T-helper 2 cell (primary cell): ENCODE results near the gene JPT2.

Experiments used
- DNase-seq, 5 experiments: peaks; one replicate each; pipeline versions ENCODE4 v3.0.0 to v3.0.0-alpha.2; 2012 to 2022

JPT2 gene

DNA sequence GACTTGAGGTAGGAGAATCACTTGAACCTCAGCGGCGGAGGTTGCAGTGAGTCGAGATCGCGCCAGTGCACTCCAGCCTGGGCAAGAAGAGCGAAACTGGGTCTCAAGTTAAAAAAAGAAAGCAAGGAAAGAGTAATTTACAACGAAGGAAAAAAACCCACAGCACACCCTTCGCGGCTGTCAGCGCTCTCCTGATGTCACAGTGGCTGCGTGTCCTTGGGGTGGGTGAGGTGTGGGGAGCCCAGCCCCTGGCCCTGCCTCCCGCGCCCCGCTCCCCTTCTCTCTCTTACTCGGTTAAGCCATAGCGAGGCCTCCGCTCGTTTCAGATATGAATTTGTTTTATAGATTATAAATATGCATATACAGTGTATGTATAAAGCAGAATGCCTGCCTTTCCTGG lies 740 bp upstream of the JPT2 start:
- DNase-seq, result no peak

DNA sequence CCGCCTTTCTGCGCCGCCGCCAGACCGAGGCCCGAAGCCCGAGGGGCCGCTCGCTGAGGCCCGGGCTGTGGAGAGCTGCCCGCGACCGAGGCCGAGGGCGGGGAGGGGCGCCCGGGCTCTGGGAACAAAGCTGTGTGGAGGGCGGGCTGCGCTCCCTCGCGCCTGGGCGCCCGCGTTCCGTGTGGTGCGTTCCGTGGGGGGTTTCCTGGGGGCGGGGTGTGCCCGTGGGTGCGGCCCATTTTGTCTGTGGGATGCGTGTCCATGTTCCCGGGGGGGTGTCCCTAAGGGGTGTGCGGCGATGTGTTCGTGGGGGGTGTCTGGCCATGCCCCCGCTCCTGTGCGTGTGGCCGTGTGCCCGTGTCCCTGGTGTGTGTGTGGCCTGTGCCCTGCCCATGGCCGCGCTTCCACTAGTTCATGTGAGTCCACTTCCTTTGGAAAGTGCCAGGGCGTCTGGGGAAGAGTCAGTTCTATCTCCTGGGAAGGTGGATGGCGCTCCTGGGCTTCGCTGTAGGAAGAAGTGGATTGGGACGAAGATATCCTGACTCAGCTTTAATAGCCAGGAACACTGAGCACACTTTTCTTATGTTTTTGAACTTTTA lies 520 bp downstream of the JPT2 start:
- DNase-seq, result peak; percentile 24 to 42 (median 36)

DNA sequence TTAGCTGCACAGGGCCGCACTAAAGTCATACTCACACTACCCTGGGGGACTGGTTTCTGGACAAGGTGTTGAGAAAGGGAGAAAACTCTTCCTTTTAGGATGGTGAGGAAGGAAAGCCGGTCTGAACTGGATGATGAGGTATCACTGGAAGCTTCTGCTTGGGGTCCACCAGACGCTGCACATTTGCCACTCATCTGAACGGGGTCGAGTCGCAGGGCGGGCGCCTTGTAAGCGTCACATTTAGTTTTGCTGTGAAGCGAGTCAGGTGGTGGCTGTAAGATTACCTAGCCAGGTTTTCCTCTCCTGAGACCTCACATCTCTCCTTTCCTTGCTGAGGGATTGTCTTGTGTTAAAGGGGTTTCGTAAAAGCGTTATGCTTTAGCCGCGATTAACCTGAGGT lies 2.3 kb downstream of the JPT2 start:
- DNase-seq, result no peak

DNA sequence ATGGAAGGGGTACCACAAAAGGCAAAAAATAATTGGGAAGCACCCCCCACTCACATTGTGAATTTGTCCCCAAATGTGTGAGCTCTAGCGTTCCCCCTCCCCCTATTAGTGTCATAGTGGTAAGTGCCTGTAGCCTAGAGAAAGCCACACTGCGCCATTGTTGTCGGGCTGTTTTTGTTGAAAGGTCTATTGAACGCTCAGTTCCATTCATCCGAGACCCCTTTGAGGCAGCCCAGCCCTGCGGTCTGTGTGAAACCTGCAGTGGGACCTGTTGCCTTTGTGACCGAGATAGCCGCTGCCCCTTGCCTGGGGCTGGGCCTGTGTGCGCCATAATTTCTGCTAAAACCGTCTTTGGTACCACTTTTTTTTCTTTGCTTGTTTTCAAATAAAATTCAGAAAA lies 3.0 kb downstream of the JPT2 start:
- no peak for DNase-seq

DNA sequence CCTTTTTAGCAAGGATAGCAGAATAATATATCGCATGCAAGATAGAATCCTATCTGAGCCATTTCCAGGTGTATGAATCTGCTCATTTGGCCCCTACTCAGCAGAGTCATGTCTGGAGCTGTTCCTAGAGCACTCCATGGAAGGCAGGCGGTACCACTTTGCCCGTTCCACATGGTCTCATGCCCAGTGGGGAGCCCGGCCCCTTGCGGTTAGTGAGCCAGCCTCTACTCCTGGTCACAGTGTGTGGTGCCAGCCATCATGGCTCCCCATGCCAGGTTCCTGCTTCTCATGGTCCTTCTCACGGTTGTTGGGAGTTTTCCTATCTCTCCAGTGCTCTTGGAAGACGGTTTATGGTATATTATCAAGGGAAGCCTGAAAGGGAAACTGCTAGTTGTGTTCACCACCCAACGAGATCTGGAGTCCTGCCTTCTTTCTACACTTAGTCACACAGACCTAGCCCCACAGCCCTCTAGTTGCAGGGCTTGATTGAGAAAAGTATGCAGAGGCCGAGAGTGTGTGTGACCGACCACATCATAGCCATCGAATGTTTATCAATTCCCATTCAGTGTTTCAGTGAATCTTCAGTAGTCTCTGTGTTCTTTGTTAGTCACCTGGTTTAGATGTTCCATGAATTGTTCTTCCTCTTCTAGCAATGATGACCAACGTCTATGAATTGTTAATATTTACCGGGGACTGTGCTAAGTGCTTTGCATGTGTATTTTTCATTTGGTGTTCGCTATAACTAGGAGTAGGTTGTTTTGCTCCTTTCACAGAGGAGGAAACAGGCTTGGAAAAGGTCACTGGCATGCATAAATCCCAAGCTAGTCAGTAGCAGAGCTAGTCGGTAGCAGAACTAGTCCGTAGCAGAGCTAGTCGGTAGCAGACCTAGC lies 9.6 kb downstream of the JPT2 start:
- no peak for DNase-seq

DNA sequence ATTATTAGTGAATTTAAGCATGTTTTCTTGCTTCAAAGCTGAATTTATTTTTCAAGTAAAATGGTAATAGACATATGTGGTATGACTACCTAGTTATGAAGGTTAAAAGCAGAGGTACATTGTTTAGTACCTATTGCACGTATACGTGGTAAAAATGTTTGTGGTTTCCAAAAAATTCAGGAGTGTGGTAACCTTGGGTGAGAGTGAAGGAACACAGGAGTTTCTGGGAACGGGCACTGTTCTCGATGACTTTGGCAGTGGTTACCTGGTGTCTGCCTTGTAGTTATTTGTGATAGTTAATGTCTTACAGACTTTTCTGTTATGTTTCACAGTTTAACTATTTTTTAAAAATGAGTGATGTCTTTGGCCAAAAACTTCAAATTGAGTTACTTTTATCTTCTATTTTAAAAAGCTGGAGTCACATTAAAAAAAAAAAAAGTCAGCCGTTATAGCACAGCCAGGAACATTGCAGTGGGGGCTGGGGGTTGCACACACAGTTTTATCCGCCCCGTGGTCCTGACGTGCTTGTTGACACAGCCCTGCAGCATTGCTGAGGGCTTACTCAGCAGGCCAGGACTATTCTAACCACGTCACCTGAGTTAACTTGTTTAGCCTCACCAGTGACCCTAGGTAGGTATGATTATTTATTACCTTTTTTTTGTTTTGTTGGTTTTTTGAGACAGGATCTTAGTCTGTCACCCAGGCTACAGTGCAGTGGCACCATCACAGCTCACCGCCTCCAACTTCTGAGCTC lies 10.9 kb downstream of the JPT2 start:
- no peak for DNase-seq

DNA sequence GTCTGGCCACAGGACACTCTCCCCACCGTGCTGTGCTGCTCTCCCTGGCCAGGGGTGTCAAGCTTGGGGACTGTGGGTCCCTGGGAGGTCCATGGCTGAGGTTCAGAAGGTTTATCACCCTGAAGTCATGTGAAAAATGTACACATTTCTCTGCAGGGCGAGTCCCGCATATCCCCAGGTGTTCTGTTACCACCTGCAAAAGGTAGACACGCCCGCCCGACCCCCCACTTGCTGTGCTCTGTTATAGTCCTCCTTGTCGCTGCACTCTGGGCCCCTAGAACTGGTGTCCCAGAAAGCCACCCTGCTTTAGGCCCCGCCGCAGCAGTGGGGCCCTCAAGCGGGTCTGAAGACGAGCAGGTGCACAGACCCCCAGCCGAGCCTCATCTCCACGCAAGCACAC lies 11.8 kb downstream of the JPT2 start:
- no peak for DNase-seq

DNA sequence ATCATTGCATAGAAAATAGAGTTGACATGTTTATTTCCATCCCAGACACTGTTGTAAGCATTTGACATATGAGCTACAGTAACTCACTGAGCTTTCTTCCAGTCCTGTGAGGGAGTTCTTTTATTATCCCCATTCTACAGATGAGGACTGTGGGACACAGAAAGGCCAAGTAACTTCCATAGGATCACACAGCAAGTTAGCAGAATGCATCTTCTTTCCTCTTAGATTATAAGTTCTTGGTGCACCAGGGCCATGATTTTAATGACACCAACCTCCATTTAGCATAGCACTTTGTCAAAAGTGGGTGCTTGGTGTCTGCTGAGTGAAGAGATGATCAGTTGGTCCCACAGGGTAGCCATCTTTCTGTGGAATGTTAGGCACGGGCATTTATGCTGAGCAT lies 12.7 kb downstream of the JPT2 start:
- DNase-seq, result no peak

DNA sequence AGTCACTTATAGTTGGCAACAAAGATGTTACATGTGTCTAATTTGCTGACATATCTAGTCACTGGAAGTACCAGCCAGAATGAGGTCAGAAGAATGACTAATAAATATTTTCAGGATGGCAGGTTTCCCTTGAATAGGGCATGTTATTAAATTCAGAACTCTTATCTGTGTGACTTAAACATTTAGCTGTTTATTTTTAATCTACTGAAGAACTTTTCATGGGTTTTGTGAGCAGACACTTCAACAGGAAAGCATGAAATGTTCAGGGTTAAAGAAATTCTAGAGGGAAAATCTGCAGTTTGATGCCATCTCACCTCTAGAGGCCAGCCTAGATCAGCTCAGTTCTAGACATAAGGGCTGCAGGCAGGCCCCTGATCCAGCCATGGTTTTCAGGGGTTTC lies 13.2 kb downstream of the JPT2 start:
- no peak for DNase-seq

DNA sequence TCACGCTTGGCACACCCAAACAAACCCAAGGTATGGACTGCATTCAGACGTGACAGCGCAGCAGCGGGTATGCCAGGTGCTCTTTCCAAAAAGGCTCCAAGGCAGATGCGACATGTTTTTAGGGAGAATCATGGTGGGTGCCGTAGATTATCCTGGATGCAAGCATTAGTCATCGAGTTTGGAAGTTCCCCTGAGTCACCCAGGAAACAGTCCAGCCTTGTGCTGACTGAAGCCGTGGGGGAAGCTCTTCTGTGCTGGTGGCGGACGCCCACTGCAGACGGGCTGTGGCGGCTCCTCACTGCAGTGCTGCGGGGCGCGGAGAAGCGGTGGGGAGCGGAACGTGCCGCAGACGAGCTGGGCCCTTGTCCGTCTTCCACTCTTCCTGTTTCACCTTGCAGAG lies 13.9 kb downstream of the JPT2 start:
- DNase-seq, result no peak

DNA sequence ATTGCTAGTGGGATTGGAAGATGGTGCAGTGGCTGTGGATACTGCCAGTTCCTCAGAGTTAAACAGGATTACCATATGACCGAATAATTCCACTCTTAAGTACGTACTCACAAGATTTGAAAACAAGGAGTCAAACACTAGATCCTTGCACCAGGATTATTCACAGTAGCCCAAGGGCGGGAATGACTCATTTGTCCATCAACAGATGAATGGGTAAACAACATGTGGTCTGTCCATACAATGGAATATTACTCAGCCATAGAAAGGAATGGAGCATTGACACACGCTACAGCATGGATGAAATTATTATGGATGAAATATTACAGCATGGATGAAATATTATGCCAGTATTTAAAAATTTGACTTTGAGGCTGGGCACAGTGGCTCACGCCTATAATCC lies 18.8 kb downstream of the JPT2 start:
- no peak for DNase-seq

DNA sequence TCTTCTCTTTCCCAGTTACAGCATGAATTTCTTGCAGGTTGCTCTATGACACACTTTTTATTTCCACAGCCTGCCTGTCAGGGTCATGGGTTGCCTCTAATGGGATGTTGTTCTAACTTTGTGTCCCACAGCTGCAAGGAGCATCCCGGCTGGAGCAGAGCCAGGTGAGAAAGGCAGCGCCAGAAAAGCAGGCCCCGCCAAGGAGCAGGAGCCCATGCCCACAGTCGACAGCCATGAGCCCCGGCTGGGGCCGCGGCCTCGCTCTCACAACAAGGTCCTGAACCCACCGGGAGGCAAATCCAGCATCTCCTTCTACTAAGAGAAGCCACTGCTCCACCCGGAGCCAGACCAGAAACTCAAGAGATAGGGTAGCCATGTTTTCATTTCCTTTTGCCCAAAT lies 20.6 kb downstream of the JPT2 start:
- no peak for DNase-seq

DNA sequence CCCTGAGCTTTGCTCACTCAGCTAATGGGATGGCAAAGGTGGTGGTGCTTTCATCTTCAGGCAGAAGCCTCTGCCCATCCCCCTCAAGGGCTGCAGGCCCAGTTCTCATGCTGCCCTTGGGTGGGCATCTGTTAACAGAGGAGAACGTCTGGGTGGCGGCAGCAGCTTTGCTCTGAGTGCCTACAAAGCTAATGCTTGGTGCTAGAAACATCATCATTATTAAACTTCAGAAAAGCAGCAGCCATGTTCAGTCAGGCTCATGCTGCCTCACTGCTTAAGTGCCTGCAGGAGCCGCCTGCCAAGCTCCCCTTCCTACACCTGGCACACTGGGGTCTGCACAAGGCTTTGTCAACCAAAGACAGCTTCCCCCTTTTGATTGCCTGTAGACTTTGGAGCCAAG lies 22.2 kb downstream of the JPT2 start:
- no peak for DNase-seq

DNA sequence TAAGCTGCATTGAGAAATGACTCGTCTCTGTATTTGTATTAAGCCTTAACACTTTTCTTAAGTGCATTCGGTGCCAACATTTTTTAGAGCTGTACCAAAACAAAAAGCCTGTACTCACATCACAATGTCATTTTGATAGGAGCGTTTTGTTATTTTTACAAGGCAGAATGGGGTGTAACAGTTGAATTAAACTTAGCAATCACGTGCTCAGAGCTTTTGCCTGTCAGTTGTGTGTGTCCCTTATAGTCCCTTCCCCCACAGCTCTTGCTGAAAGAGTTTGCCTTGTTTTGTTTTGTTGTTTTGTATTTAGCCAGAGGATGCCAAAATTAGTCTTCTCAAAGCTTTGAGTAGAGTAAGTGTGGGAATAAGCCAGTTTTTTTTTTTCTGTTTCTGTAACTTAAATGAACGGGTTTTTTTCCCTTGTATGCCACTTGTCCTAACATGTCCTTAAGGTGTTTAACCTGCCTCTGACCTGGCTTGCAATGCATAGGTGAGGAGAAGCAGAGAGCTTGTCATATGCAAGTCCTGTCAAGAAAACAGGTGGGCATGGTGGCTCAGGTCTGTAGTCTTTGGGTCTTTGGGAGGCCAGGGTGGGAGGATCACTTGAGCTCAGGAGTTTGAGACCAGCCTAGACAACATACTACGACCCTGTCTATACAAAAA lies 23.3 kb downstream of the JPT2 start:
- no peak for DNase-seq

DNA sequence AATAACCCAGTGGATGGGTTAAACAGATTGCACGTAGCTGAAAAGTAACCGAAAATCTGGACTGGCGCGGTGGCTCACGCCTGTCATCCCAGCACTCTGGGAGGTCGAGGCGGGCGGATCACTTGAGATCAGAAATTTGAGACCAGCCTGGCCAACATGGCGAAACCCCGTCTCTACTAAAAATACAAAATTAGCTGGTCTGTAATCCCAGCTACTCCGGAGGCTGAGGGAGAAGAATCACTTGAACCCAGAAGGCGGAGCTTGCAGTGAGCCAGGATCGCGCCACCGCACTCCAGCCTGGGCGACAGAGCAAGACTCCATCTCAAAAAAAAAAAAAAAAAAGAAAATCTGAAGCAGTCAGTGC lies 27.2 kb downstream of the JPT2 start:
- peak in 1 of 5 experiments; percentile 9 for DNase-seq

DNA sequence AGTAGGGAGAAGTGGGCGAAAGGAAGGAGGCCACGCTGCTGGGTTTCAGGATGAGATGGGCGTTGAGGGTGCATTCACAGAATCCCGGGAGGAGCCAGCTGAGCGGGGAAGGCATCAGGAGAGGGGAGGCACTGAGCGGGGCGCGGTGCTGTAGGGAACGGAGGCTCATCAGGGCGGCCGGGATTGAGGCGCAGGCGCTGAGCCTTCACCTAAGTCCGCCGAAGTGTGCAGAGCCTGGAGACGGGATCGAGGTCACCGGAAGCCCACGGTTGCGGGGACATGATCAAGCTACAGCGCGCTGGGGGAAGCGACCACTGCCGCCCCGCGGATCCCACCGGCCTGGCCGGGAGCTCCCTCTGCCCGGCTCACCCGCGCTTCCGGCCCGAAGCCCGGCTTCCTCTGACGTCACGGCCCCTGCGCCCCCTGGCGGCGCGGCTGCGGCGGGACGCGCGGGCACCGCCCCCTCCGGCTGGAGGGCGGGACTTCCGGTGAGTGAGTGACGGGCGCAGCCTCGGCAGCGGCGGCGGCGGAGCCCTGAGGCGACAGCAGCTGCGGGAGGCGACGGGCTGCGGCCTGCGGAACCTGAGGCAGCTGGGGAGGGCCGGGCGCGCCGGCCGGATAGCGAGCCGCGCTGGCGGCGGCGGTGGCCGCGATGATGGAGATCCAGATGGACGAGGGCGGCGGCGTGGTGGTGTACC lies 27.8 kb downstream of the JPT2 start, which contains the start of gene MAPK8IP3:
MAPK8IP3 (plus strand) TSS at position 508 of the 698 bp plus-strand sequence; CDS start at position 653, 145 bp downstream.
- peak; percentile 89 to 96 (median 92) for DNase-seq

DNA sequence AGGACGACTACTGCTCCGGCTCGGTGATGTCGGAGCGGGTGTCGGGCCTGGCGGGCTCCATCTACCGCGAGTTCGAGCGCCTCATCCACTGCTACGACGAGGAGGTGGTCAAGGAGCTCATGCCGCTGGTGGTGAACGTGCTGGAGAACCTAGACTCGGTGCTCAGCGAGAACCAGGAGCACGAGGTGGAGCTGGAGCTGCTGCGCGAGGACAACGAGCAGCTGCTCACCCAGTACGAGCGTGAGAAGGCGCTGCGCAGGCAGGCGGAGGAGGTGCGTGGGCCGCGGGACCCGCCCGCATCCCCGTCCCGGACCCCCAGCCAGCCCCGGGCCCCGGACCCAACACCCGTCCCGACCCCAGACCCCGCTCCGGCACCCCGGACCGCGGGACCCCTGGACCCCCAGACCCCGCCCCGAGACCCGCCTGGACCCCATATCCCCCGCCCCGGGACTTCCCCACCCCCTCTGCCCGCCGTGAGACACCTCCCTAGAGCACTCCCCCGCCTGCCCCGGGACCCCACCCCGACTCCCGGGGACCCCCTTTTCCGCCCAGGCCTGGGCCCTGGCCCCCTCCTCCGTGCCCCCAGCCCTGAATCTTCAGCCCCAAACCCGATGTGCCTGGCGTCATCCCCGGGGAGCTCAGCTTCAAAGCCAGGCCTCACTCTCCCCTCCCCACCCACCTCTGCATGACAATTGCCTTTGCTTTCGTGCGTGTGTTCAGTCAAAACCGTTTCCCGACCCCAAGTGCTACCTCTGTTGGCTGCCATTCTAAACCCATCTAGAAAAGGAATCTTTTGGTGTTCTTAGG lies 28.5 kb downstream of the JPT2 start:
- DNase-seq, result peak in 4 of 5 experiments; percentile 7 to 69 (median 16)

DNA sequence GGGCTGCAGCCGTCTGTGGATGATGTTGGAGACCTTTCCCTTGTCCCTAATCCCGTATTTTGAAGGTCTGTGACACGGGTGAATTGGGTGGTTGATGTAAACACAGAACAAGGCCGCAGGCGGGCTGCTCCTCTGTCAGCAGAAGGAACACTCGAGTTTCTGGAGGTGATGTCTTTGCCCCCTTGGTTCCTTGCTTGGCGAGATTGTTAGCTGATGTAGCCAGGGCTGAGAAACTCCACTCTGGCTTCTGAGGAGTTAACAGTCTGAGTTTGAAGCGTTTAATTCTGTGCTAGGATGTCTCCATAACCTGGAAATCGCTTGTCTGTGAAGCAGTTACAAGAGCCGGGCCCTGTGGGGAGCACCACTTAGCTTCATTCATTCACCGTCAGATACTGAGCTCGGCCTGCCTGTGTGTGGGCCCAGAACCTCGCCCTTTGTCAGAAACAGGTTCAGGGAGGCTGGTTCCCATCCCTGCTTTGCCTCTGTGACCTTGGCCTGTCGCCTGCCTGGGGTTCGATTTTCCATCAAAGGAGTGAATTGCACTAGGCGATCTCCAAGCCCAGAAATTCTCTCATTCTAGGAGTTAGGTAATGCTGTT lies 29.2 kb downstream of the JPT2 start:
- DNase-seq, result peak in 1 of 5 experiments; percentile 41

DNA sequence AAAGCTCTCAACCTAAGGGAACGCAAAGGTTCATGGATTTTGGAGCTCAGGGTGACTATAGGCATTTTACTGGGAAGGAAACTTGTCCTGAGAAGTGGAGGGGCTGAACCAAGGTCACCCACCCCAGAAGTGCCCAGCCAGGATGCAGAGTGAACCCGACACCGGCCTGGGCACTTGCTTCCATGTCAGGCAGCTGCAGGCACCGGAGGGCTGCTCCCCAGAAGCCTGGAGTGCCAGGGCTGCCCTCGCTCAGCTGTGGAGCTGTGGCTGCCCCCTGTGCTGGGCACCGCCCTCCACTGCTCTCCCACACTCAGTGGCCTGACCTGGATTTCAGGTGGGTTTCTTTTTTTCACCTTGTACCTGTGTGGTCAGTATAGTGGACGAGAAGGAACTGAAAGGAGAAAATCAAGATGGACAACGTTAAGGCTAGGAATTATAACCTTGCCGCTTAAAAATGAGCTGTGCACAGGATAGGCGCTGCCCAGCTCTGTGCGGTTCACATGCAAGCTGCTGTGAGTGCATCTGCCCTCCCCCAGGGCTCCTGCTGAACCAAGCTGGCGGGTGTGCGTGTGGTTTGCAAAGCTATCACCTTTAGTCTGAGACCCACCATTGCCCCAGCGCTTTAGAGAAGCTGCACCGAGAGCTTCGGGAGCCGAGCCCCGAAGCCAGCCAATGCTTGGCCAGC lies 30.1 kb downstream of the JPT2 start:
- DNase-seq, result peak in 1 of 5 experiments; percentile 54

DNA sequence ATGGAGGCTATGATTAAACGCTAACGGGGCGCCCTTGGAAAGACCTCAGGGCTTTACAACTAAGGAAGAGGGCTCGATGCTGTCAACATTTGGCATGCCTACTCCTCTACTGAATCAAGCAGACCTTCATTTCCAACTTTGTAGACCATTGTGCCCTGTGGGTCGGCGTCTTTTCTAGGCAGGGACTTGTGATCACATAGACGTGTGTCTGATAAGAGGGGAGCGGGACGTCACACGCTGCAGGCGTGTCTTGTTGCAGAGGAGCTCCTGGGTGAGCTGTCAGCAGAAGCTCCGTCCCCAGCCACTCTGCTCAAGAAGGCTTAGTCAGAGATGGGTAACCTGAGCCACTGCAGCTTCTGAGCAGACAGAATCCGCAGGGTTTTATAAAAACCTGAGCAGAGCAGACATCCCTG lies 30.7 kb downstream of the JPT2 start:
- DNase-seq, result peak in 1 of 5 experiments; percentile 48
